PC-9 (cell line): Measurements from ENCODE around the gene SHROOM4. TPM values are rescaled to one million over a fixed set of nuclear protein-coding genes. Genes with fewer than 3 reads are reported as not detected.

ENCODE experiments used
- BruUV-seq: library from RNA; stranded (reverse); fragments of 400-500 nt; replicated peaks from 2 replicates; lab custom pipeline; 2021; lab: Mats Ljungman, UMichigan
- CTCF ChIA-PET: fragments of 300-600 bp; sonication (Branson Sonifier 250); formaldehyde crosslinking; loops from one replicate; lab custom pipeline; 2022; ENCODE audit warnings: antibody characterized with exemption; lab: Charles Lee
- POLR2A ChIA-PET: fragments of 300-600 bp; sonication (Branson Sonifier 250); formaldehyde crosslinking; loops from one replicate; lab custom pipeline; 2022; ENCODE audit warnings: antibody characterized with exemption; ENCODE audit not compliant: unreplicated experiment; lab: Charles Lee
- DNase-seq, 2 experiments: peaks; one replicate each; pipeline versions ENCODE4 v3.0.0 to v3.0.0-alpha.2; 2015 to 2022; ENCODE audit warnings: mixed read lengths in 1 of 2
- H2AFZ ChIP-seq: fragments of 200-600 bp; sonication (generic); 2 replicates; pipeline ENCODE4 v1.8.1; 2017; ENCODE audit warnings: antibody characterized with exemption
- H3F3A ChIP-seq: fragments of 200-600 bp; sonication (generic); 2 replicates; pipeline ENCODE4 v1.8.1; 2017; ENCODE audit warnings: antibody characterized with exemption, mild to moderate bottlenecking, low read depth; ENCODE audit not compliant: insufficient read depth
- H3K27ac ChIP-seq: fragments of 200-600 bp; sonication (generic); 2 replicates; pipeline ENCODE4 v1.6.1; 2016; ENCODE audit warnings: mixed run types
- H3K27me3 ChIP-seq: fragments of 200-600 bp; sonication (generic); 2 replicates; pipeline ENCODE4 v1.6.1; 2016; ENCODE audit warnings: low read depth, mixed run types; ENCODE audit not compliant: insufficient read depth
- H3K36me3 ChIP-seq: fragments of 200-600 bp; sonication (generic); 2 replicates; pipeline ENCODE4 v1.6.1; 2016; ENCODE audit warnings: low read depth, mixed run types
- H3K4me1 ChIP-seq: fragments of 200-600 bp; sonication (generic); replicated peaks from 2 replicates; pipeline ENCODE4 v1.6.1; 2016; ENCODE audit warnings: mixed run types; ENCODE audit not compliant: insufficient read depth
- H3K4me2 ChIP-seq: fragments of 200-600 bp; sonication (generic); 2 replicates; pipeline ENCODE4 v1.6.1; 2017; ENCODE audit warnings: mixed run types
- H3K4me3 ChIP-seq: fragments of 200-600 bp; sonication (generic); 2 replicates; pipeline ENCODE4 v1.6.1; 2016; ENCODE audit warnings: mixed run types
- H3K79me2 ChIP-seq: fragments of 200-600 bp; sonication (generic); 2 replicates; pipeline ENCODE4 v1.6.1; 2017; ENCODE audit warnings: low read depth, mixed run types
- H3K9me2 ChIP-seq: fragments of 200-600 bp; sonication (generic); 2 replicates; pipeline ENCODE4 v1.8.1; 2017; ENCODE audit warnings: mild to moderate bottlenecking; ENCODE audit not compliant: insufficient read depth
- H3K9me3 ChIP-seq: fragments of 200-600 bp; sonication (generic); 2 replicates; pipeline ENCODE4 v1.8.1; 2016; ENCODE audit warnings: low read depth; ENCODE audit not compliant: insufficient read depth
- H4K20me1 ChIP-seq: fragments of 200-600 bp; sonication (generic); 2 replicates; pipeline ENCODE4 v1.8.1; 2017; ENCODE audit not compliant: insufficient read depth
- EZH2 ChIP-seq: fragments of 200-600 bp; sonication (generic); IDR thresholded peaks from 2 replicates; pipeline ENCODE4 v1.8.0; 2017; ENCODE audit warnings: antibody characterized with exemption, low read depth
- intact Hi-C: fragments of 100-400 bp; cut with micrococcal nuclease; formaldehyde crosslinking; loops from one replicate; pipeline ENCODE4 v1.10.0; 2022; ENCODE audit not compliant: unreplicated experiment
- total RNA-seq: library from RNA; stranded (reverse); gene quantifications from 2 replicates; pipeline ENCODE4 v1.2.3, GENCODE V29; 2021
- TF ChIP-seq, protein P1 (sequence below): fragments of 200-600 bp; sonication (generic); conservative IDR thresholded peaks from 2 replicates; pipeline ENCODE4 v1.6.1; 2017; ENCODE audit warnings: mixed run types, antibody characterized with exemption, mild to moderate bottlenecking, moderate library complexity

Gene SHROOM4
- total RNA-seq, 1 experiment from 2014 or later: 1.1 TPM

DNA sequence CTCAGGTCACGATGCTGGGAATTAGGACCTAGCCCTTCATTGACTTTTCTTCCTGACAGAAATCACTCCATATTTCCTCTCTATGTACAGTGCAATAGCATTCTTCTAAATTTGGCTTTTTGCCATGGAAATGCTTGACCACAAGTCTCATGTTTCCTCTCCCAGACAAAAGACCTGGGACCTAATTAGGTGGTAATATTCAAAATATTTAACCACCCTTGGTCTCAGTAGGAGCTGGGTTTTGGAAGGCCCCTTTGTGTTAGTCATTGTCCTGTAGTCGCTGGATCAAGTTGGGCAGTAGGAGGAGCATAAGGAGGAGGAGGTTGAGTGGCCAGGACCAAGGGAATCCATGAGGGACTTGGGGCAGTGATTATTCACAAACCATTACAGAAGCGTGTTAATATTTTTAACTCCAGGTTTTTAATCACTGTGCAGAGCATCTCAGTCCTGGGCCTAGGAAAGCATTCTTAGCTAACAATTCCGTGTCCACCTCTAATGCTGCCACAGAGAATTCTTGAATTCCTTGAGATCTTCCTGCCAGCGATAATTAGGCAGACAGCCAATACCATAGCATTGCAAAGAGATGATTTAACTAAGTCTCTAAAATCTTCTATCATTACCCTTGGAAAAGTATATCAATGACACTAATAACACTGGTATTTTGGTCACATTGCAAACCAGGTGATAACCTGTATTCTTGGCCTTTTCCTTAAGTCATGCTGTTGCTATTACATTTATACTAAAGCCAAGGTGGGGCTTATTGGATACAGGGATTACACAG lies 25.0 kb upstream of the SHROOM4 start:
- no TSS peak for BruUV-seq
- intact Hi-C loops: no loop called here
- Histone ChIP-seq H4K20me1 (no peaks in the 10 kb centered on the region), H3K4me3 (no peak overlapping the region), H2AFZ (no peak overlapping the region), H3K4me2 (no peak overlapping the region), H3K27ac (peak overlapping the region; percentile 16; the same call in 1 of the 2 replicates), H3K9me3 (no peaks in the 10 kb centered on the region), H3K79me2 (no peaks in the 10 kb centered on the region), H3K27me3 (no peaks in the 10 kb centered on the region), H3K36me3 (no peaks in the 10 kb centered on the region), H3K4me1 (0 out of 2 replicates have a peak, but pooled peaks cover 7% of the 10 kb centered on the region), H3F3A (no peaks in the 10 kb centered on the region), H3K9me2 (no peaks in the 10 kb centered on the region)
- POLR2A ChIA-PET: interaction anchor here (0.6 kb wide), 2 partner anchors 12 to 23 kb away, joined by 3 to 8 read pairs; no protein-coding TSS in a partner anchor
- peak; percentile 29 to 67 for DNase-seq
- CTCF ChIA-PET: interaction anchor here (0.5 kb wide), 1 partner anchor 14 kb away, joined by 3 read pairs; no protein-coding TSS in a partner anchor
- TF ChIP-seq, protein P1, sequence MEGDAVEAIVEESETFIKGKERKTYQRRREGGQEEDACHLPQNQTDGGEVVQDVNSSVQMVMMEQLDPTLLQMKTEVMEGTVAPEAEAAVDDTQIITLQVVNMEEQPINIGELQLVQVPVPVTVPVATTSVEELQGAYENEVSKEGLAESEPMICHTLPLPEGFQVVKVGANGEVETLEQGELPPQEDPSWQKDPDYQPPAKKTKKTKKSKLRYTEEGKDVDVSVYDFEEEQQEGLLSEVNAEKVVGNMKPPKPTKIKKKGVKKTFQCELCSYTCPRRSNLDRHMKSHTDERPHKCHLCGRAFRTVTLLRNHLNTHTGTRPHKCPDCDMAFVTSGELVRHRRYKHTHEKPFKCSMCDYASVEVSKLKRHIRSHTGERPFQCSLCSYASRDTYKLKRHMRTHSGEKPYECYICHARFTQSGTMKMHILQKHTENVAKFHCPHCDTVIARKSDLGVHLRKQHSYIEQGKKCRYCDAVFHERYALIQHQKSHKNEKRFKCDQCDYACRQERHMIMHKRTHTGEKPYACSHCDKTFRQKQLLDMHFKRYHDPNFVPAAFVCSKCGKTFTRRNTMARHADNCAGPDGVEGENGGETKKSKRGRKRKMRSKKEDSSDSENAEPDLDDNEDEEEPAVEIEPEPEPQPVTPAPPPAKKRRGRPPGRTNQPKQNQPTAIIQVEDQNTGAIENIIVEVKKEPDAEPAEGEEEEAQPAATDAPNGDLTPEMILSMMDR: no peak
- no peak for TF ChIP-seq EZH2

DNA sequence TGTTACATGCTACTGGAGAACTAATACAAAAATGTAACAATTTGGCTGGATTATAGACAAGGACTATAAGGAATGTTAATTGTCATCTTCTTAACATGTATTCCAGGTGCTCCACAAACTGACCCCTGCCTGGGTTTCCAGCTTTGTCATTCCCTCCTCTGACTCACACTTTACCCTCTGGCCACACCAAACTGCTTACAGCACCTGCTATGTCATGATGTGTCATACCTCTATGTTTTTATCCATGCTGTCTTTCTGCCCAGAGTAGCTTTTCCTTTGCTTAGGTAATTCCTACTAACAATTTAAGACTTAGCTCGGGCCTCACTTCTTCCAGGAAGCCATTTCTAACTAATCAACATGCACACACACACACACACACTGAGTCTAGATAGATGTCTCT lies 14.0 kb upstream of the SHROOM4 start:
- no peaks in the 10 kb centered on the region for H3K9me2 ChIP-seq
- H3K27me3 ChIP-seq: no peaks in the 10 kb centered on the region
- POLR2A ChIA-PET: no interaction called here
- intact Hi-C loops: no loop called here
- CTCF ChIA-PET: no interaction called here
- no peaks in the 10 kb centered on the region for H3K36me3 ChIP-seq
- H3K4me3 ChIP-seq: no peak overlapping the region
- H2AFZ ChIP-seq: no peak overlapping the region
- BruUV-seq: no TSS peak
- H3F3A ChIP-seq: no peaks in the 10 kb centered on the region
- DNase-seq: peak; percentile 41 to 84
- no peaks in the 10 kb centered on the region for H3K79me2 ChIP-seq
- H3K4me1 ChIP-seq: peaks cover 18% of the 10 kb centered on the region
- no peaks in the 10 kb centered on the region for H4K20me1 ChIP-seq
- H3K9me3 ChIP-seq: no peaks in the 10 kb centered on the region
- peak overlapping the region; percentile 95 for H3K27ac ChIP-seq
- TF ChIP-seq EZH2: no peak
- TF ChIP-seq, protein P1: no peak
- H3K4me2 ChIP-seq: peak overlapping the region; percentile 19; the same call in 1 of the 2 replicates

DNA sequence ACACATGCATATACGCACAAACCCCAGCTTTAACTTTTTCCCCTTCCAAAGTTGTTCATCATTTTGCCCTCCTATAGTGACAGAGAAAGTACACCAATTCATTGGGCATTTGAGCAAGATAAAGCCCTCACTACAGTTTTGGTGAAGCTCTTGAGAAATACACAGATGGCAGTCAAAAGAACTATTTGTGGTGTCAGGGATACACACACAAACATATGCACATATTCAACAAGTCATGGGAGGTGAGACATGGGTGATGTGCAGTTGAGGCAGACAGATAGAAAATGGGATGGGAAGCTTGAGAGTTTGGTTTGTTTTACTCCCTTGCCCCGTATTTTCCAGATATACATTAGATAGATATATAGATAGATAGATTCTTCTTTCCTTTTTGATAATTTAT lies 11.8 kb upstream of the SHROOM4 start:
- ChIA-PET CTCF (interaction anchor here (0.6 kb wide), 1 partner anchor 14 kb away, joined by 3 read pairs; no protein-coding TSS in a partner anchor), POLR2A (no interaction called here)
- H3K27ac ChIP-seq: 0 out of 2 replicates have a peak overlapping the region, but pooled peaks have one; percentile 78
- H3K4me1 ChIP-seq: peaks cover 18% of the 10 kb centered on the region
- no peaks in the 10 kb centered on the region for H3K79me2 ChIP-seq
- no peaks in the 10 kb centered on the region for H4K20me1 ChIP-seq
- no peak for TF ChIP-seq EZH2
- TF ChIP-seq, protein P1: no peak
- DNase-seq: no peak
- H2AFZ ChIP-seq: no peak overlapping the region
- H3K4me2 ChIP-seq: no peak overlapping the region
- intact Hi-C loops: no loop called here
- H3K9me2 ChIP-seq: no peaks in the 10 kb centered on the region
- H3F3A ChIP-seq: no peaks in the 10 kb centered on the region
- no TSS peak for BruUV-seq
- H3K36me3 ChIP-seq: no peaks in the 10 kb centered on the region
- H3K27me3 ChIP-seq: no peaks in the 10 kb centered on the region
- H3K4me3 ChIP-seq: no peak overlapping the region
- H3K9me3 ChIP-seq: no peaks in the 10 kb centered on the region
